Epithelial cell of proximal tubule (primary cell): ENCODE data around the gene CDRT4. TPM values are rescaled to one million over a fixed set of nuclear protein-coding genes. Genes with fewer than 3 reads are reported as not detected.

Experiments
- DNase-seq: peaks from one replicate; pipeline ENCODE4 v3.0.0-alpha.2; 2011; ENCODE audit warnings: low read depth
- H3K4me3 ChIP-seq: 2 replicates; pipeline ENCODE4 v1.5.1; 2011; ENCODE audit warnings: low read depth, mild to moderate bottlenecking, low read length
- CTCF ChIP-seq: conservative IDR thresholded peaks from 2 replicates; pipeline ENCODE4 v1.5.1; 2012; ENCODE audit warnings: low read depth, mild to moderate bottlenecking, low read length
- total RNA-seq: library from RNA; depleted of rRNA; stranded (reverse); fragments of >200 nt; gene quantifications from 2 replicates; pipeline ENCODE4 v1.2.3, GENCODE V29; 2015

The CDRT4 gene
- total RNA-seq, 1 donor from 2014 or later = 6.7 TPM

- no peak for DNase-seq
Measured at GRCh38 chr17:15386083-15386482, 81.3 kb downstream of the CDRT4 start.

More at GRCh38 chr17:15386083-15386482, 81.3 kb downstream of the CDRT4 start:
- no peak for TF ChIP-seq CTCF
- no peak overlapping the region for H3K4me3 ChIP-seq

Other genes starting within 250 kb of the CDRT4 start
- gene PMP22, start 202.3 kb downstream of the CDRT4 start, total RNA-seq = 8.6 and 12.7 TPM in 2 replicates
- not detected in 2 replicates for gene TEKT3, start 126.0 kb downstream of the CDRT4 start, total RNA-seq
- 3.3 and 4.6 TPM in 2 replicates for gene TVP23C, start 95.9 kb upstream of the CDRT4 start, total RNA-seq
- 1.2 TPM in 1 of 2 replicates, not detected in the other for gene FBXW10B, start 152.1 kb upstream of the CDRT4 start, total RNA-seq
- gene TRIM16, start 216.7 kb upstream of the CDRT4 start, total RNA-seq = 25.0 and 36.5 TPM in 2 replicates
- gene ZNF286A, start 232.1 kb upstream of the CDRT4 start, total RNA-seq = 35.7 and 52.4 TPM in 2 replicates